Measurements from ENCODE around the gene RPS14.

GRCh38 chr5:150402901-150403342, 46.6 kb downstream of the RPS14 start:
- no peak for TF ChIP-seq HDAC2 (IDR thresholded peaks at IDR 0.05; ENCODE audit: borderline replicate concordance in 1 of 2, low read depth in 2 of 2, low read length in 2 of 2)
- TF ChIP-seq RAD21 (IDR thresholded peaks at IDR 0.05 in 1 of 2, conservative IDR thresholded peaks at IDR 0.05 in 1 of 2; ENCODE audit: low read depth in 2 of 2, low read length in 2 of 2) = no peak
- TF ChIP-seq POLR2A (IDR thresholded peaks at IDR 0.05; ENCODE audit: control extremely low read depth in 1 of 2, low read depth in 2 of 2, low read length in 2 of 2) = no peak
- TF ChIP-seq JUND (IDR thresholded peaks at IDR 0.05; ENCODE audit: low read length) = no peak
- TF ChIP-seq POLR2AphosphoS5 (IDR thresholded peaks at IDR 0.05; ENCODE audit: low read depth, low read length) = peak; percentile 50; the same call in 1 of the 2 replicates
- TF ChIP-seq TBP (IDR thresholded peaks at IDR 0.05; ENCODE audit: low read depth, low read length) = no peak
- no peak for TF ChIP-seq USF2 (IDR thresholded peaks at IDR 0.05; ENCODE audit: low read length)
- TF ChIP-seq JUN (IDR thresholded peaks at IDR 0.05; ENCODE audit: low read depth, low read length) = no peak
- no peak for TF ChIP-seq CTCF (IDR thresholded peaks at IDR 0.05; ENCODE audit: control extremely low read depth in 1 of 3, insufficient read depth in 1 of 3, low read depth in 1 of 3, low read length in 3 of 3)
- no peak for TF ChIP-seq MAFK (IDR thresholded peaks at IDR 0.05; ENCODE audit: low read depth, low read length)
- no peak for TF ChIP-seq CEBPB (IDR thresholded peaks at IDR 0.05; ENCODE audit: low read depth, low read length)
